AG09309 (cell line): Measurements from ENCODE around the gene NOL6.
"Not testable (repeated sequence)": the region's sequence is repeated elsewhere in the genome, so short reads cannot be mapped to it uniquely, and the experiment has no call there.

Experiments
- DNase-seq: peaks from one replicate; pipeline ENCODE4 v3.0.0-alpha.2; 2010; ENCODE audit warnings: low read depth
- H3K4me3 ChIP-seq: 2 replicates; pipeline ENCODE4 v1.5.1; 2011; ENCODE audit warnings: mild to moderate bottlenecking, low read depth, low read length, moderate library complexity; ENCODE audit not compliant: control insufficient read depth
- CTCF ChIP-seq: IDR thresholded peaks from 2 replicates; pipeline ENCODE4 v1.5.1; 2011; ENCODE audit warnings: mild to moderate bottlenecking, low read depth, low read length, inconsistent platforms; ENCODE audit not compliant: insufficient read depth, control insufficient read depth; ENCODE audit errors: missing control alignments

Gene NOL6

GRCh38 chr9:33463151-33463550, 10.6 kb downstream of the NOL6 start:
- no peak overlapping the region for H3K4me3 ChIP-seq
- DNase-seq, result no peak
- TF ChIP-seq CTCF, result no peak

- DNase-seq, result no peak
- no peak overlapping the region for H3K4me3 ChIP-seq
- no peak for TF ChIP-seq CTCF
These were observed 12.2 kb downstream of the NOL6 start for GRCh38 chr9:33461492-33461891.

- H3K4me3 ChIP-seq, result no peak overlapping the region
- TF ChIP-seq CTCF, result no peak
- no peak for DNase-seq
These were observed 12.9 kb downstream of the NOL6 start for GRCh38 chr9:33460854-33461253.

GRCh38 chr9:33459115-33459514, 14.6 kb downstream of the NOL6 start:
- no peak for DNase-seq
- H3K4me3 ChIP-seq, result no peak overlapping the region
- TF ChIP-seq CTCF, result no peak

- no peak overlapping the region for H3K4me3 ChIP-seq
- TF ChIP-seq CTCF, result no peak
- DNase-seq, result no peak
These were observed 15.3 kb downstream of the NOL6 start for GRCh38 chr9:33458444-33458843.

- no peak overlapping the region for H3K4me3 ChIP-seq
- TF ChIP-seq CTCF, result no peak
- DNase-seq, result no peak
These were observed 17.8 kb downstream of the NOL6 start for GRCh38 chr9:33455945-33456344.

GRCh38 chr9:33455456-33455855, 18.3 kb downstream of the NOL6 start:
- not testable (repeated sequence) for DNase-seq, H3K4me3 ChIP-seq

- not testable (repeated sequence) for H3K4me3 ChIP-seq, DNase-seq
These were observed 19.1 kb downstream of the NOL6 start for GRCh38 chr9:33454661-33455026.
